Lower lobe of right lung (tissue), 2 donors: Measurements from ENCODE around the gene TFF1. TPM values are rescaled to one million over a fixed set of nuclear protein-coding genes. Genes with fewer than 3 reads are reported as not detected.

Source experiments
- ATAC-seq, 2 donors: fragments of 200-7000 bp; cut with Tn5 transposase; one replicate each; pipeline ENCODE4 v1.9.1; 2020 to 2022; ENCODE audit warnings: mild to moderate bottlenecking in 2 of 2, moderate library complexity in 2 of 2
- DNase-seq: peaks from one replicate; pipeline ENCODE4 v3.0.0-alpha.2; 2020
- H3K27ac ChIP-seq: fragments of 200-600 bp; one replicate; pipeline ENCODE4 v1.8.0; 2022
- H3K27me3 ChIP-seq: fragments of 200-600 bp; one replicate; pipeline ENCODE4 v1.8.0; 2022; ENCODE audit warnings: low read depth
- H3K36me3 ChIP-seq: fragments of 200-600 bp; one replicate; pipeline ENCODE4 v1.8.0; 2022; ENCODE audit warnings: mild to moderate bottlenecking
- H3K4me1 ChIP-seq: fragments of 200-600 bp; one replicate; pipeline ENCODE4 v1.8.0; 2022
- H3K4me3 ChIP-seq: fragments of 200-600 bp; one replicate; pipeline ENCODE4 v1.8.0; 2022; ENCODE audit warnings: mild to moderate bottlenecking
- H3K9me3 ChIP-seq: fragments of 200-600 bp; one replicate; pipeline ENCODE4 v1.8.0; 2022
- CTCF ChIP-seq: fragments of 200-600 bp; IDR thresholded peaks from one replicate; pipeline ENCODE4 v1.8.0; 2022; ENCODE audit warnings: antibody characterized with exemption, mild to moderate bottlenecking
- intact Hi-C: fragments of 100-400 bp; cut with DNase I; formaldehyde crosslinking; loops from one replicate; pipeline ENCODE4 v1.11.0; 2022
- total RNA-seq: library from RNA; stranded (reverse); fragmentation: NEBNext Ultra II Directional; extraction: Animal tissue kit (Norgen Biotek cat#: 25700); gene quantifications from one replicate; pipeline ENCODE4 v1.2.1, GENCODE V29; 2021
- donor health status: DM: no; HTN: yes; CAD: no; lungs with severe emphysema.

Gene TFF1
- total RNA-seq, 1 donor from 2014 or later: not detected

- Histone ChIP-seq H3K36me3 (no peaks in the 10 kb centered on the region), H3K9me3 (no peaks in the 10 kb centered on the region), H3K4me3 (no peak overlapping the region), H3K27ac (no peak overlapping the region), H3K4me1 (peaks cover 8% of the 10 kb centered on the region), H3K27me3 (no peaks in the 10 kb centered on the region)
- ATAC-seq (peak; percentile 65 to 68), DNase-seq (no peak)
- no peak for TF ChIP-seq CTCF
- intact Hi-C loops: no loop called here
Measured at GRCh38 chr21:42319376-42319775, 47.0 kb downstream of the TFF1 start.

GRCh38 chr21:42317826-42318746, 48.2 kb downstream of the TFF1 start:
- intact Hi-C loops: no loop called here
- Histone ChIP-seq H3K27me3 (no peaks in the 10 kb centered on the region), H3K9me3 (no peaks in the 10 kb centered on the region), H3K4me3 (no peak overlapping the region), H3K4me1 (peaks cover 14% of the 10 kb centered on the region), H3K36me3 (no peaks in the 10 kb centered on the region), H3K27ac (no peak overlapping the region)
- ATAC-seq: no peak
- no peak for DNase-seq
- no peak for TF ChIP-seq CTCF

- DNase-seq (no peak), ATAC-seq (no peak)
- TF ChIP-seq CTCF: no peak
- Histone ChIP-seq H3K4me3 (no peak overlapping the region), H3K27ac (no peak overlapping the region), H3K27me3 (no peaks in the 10 kb centered on the region), H3K4me1 (peaks cover 18% of the 10 kb centered on the region), H3K9me3 (no peaks in the 10 kb centered on the region), H3K36me3 (no peaks in the 10 kb centered on the region)
- intact Hi-C loops: no loop called here
Measured at GRCh38 chr21:42317341-42317741, 49.0 kb downstream of the TFF1 start.

- H3K36me3 ChIP-seq: no peaks in the 10 kb centered on the region
- no peak overlapping the region for H3K27ac ChIP-seq
- intact Hi-C loops: no loop called here
- no peak for TF ChIP-seq CTCF
- no peaks in the 10 kb centered on the region for H3K27me3 ChIP-seq
- H3K9me3 ChIP-seq: no peaks in the 10 kb centered on the region
- H3K4me3 ChIP-seq: no peak overlapping the region
- DNase-seq (no peak), ATAC-seq (no peak)
- peaks cover 18% of the 10 kb centered on the region for H3K4me1 ChIP-seq
Measured at GRCh38 chr21:42316891-42317290, 49.4 kb downstream of the TFF1 start.

- no peaks in the 10 kb centered on the region for H3K36me3 ChIP-seq
- no peak within 1 kb of the TSS for H3K4me3 ChIP-seq
- no peak within 1 kb of the TSS for H3K27ac ChIP-seq
- no peaks in the 10 kb centered on the region for H3K27me3 ChIP-seq
- ATAC-seq: peak; percentile 18 to 31
- no peaks in the 10 kb centered on the region for H3K9me3 ChIP-seq
- H3K4me1 ChIP-seq: peaks cover 18% of the 10 kb centered on the region
- intact Hi-C loops: no loop called here
- no peak for DNase-seq
- TF ChIP-seq CTCF: no peak
Measured at GRCh38 chr21:42315296-42315891, 50.9 kb downstream of the TFF1 start, which contains the start of gene TFF3. TSS of gene TFF3 (minus strand) at chr21:42315409. CDS start at chr21:42315374, 35 bp downstream.
